ENCODE data around the gene OLFML2B.

- no peak for TF ChIP-seq HDGF (IDR thresholded peaks at IDR 0.05; ENCODE audit: borderline replicate concordance)
- TF ChIP-seq SP1 (IDR thresholded peaks at IDR 0.05) = no peak
- no peak for TF ChIP-seq BHLHE40 (IDR thresholded peaks at IDR 0.05; ENCODE audit: borderline replicate concordance)
- TF ChIP-seq ARNT (IDR thresholded peaks at IDR 0.05) = no peak
- no peak for TF ChIP-seq SUZ12 (IDR thresholded peaks at IDR 0.05)
- TF ChIP-seq L3MBTL2 (conservative IDR thresholded peaks at IDR 0.05) = no peak
- TF ChIP-seq TARDBP (IDR thresholded peaks at IDR 0.05) = no peak
- no peak for TF ChIP-seq ELF4 (IDR thresholded peaks at IDR 0.05)
- no peak for TF ChIP-seq FOXM1 (IDR thresholded peaks at IDR 0.05; ENCODE audit: borderline replicate concordance)
- no peak for TF ChIP-seq FOXA1 (IDR thresholded peaks at IDR 0.05)
- TF ChIP-seq CTBP1 (IDR thresholded peaks at IDR 0.05; ENCODE audit: borderline replicate concordance) = no peak
- no peak for TF ChIP-seq NFRKB (IDR thresholded peaks at IDR 0.05)
- no peak for TF ChIP-seq LEF1 (IDR thresholded peaks at IDR 0.05; ENCODE audit: borderline replicate concordance)
- TF ChIP-seq FOXK2 (IDR thresholded peaks at IDR 0.05) = no peak
These were observed 33.9 kb downstream of the OLFML2B start for GRCh38 chr1:161989786-161990185.

Data from HEK293T (cell line).